ENCODE results near the gene HACD1. TPM values are rescaled to one million over a fixed set of nuclear protein-coding genes. Genes with fewer than 3 reads are reported as not detected.
A peak's percentile ranks its signal among the peaks of the same experiment; 100 is the strongest.

The HACD1 gene
- total and polyA plus RNA-seq, 8 donors = 0.46 to 8.2 (median 3.7) TPM

- Histone ChIP-seq H3K27me3 (no peaks in the 10 kb centered on the region), H3K4me3 (no peak overlapping the region), H3K27ac (no peak overlapping the region), H3K4me1 (peaks cover 0 to 11% (median 3%) of the 10 kb centered on the region in 3 donors), H3K9me3 (no peaks in the 10 kb centered on the region), H3K36me3 (no peaks in the 10 kb centered on the region)
- WGBS, 2 donors = 87 to 92% methylated on average over 3 of the region's 3 CpGs
- no peak for TF ChIP-seq CTCF (IDR thresholded peaks at IDR 0.05)
- ATAC-seq (no peak), DNase-seq (no peak), FAIRE-seq (no peak)
- intact Hi-C loops (cut with DNase I) = no loop called here
These were observed 44.3 kb upstream of the HACD1 start for GRCh38 chr10:17661510-17661909.

GRCh38 chr10:17660921-17661320 lies 43.7 kb upstream of the HACD1 start:
- no peak for ATAC-seq
- intact Hi-C loops (cut with DNase I) = no loop called here
- no peak for TF ChIP-seq CTCF (IDR thresholded peaks at IDR 0.05)
- Histone ChIP-seq H3K27me3 (no peaks in the 10 kb centered on the region), H3K27ac (no peak overlapping the region), H3K9me3 (no peaks in the 10 kb centered on the region), H3K4me3 (no peak overlapping the region), H3K36me3 (no peaks in the 10 kb centered on the region), H3K4me1 (peaks cover 0 to 11% (median 3%) of the 10 kb centered on the region in 3 donors)
- no peak for DNase-seq
- FAIRE-seq = no peak

- WGBS, 2 donors = 91 to 93% methylated on average over 4 of the region's 4 CpGs
- Histone ChIP-seq H3K4me1 (peaks cover 0 to 5% (median 3%) of the 10 kb centered on the region in 3 donors), H3K9me3 (no peaks in the 10 kb centered on the region), H3K36me3 (no peaks in the 10 kb centered on the region), H3K4me3 (no peak overlapping the region), H3K27me3 (no peaks in the 10 kb centered on the region), H3K27ac (no peak overlapping the region)
- DNase-seq (no peak), ATAC-seq (no peak), FAIRE-seq (no peak)
- no peak for TF ChIP-seq CTCF (IDR thresholded peaks at IDR 0.05)
- intact Hi-C loops (cut with DNase I) = no loop called here
These were observed 42.2 kb upstream of the HACD1 start for GRCh38 chr10:17659365-17659764.

- intact Hi-C loops (cut with DNase I) = no loop called here
- Histone ChIP-seq H3K4me1 (peaks cover 0 to 4% (median 0%) of the 10 kb centered on the region in 3 donors), H3K27ac (no peak overlapping the region), H3K4me3 (no peak overlapping the region), H3K27me3 (no peaks in the 10 kb centered on the region), H3K36me3 (no peaks in the 10 kb centered on the region), H3K9me3 (no peaks in the 10 kb centered on the region)
- 77 to 88% methylated on average over 1 of the region's 1 CpG for WGBS, 2 donors
- DNase-seq = no peak
- no peak for FAIRE-seq
- TF ChIP-seq CTCF (IDR thresholded peaks at IDR 0.05) = no peak
- ATAC-seq = no peak
These were observed 39.9 kb upstream of the HACD1 start for GRCh38 chr10:17657103-17657500.

- intact Hi-C loops (cut with DNase I) = no loop called here
- no peaks in the 10 kb centered on the region for H3K27me3 ChIP-seq
- no peak for TF ChIP-seq CTCF (IDR thresholded peaks at IDR 0.05)
- H3K4me1 ChIP-seq = peaks cover 0 to 12% (median 0%) of the 10 kb centered on the region in 3 donors
- H3K36me3 ChIP-seq = no peaks in the 10 kb centered on the region
- no peak for DNase-seq
- no peaks in the 10 kb centered on the region for H3K9me3 ChIP-seq
- peak in 1 of 4 donors; percentile 14 for ATAC-seq
- WGBS, 2 donors = 91 to 93% methylated on average over 5 of the region's 5 CpGs
- no peak for FAIRE-seq
- H3K27ac ChIP-seq = no peak overlapping the region
- H3K4me3 ChIP-seq = no peak overlapping the region
These were observed 38.5 kb upstream of the HACD1 start for GRCh38 chr10:17655567-17656146.

Measured in pancreas (tissue), 10 donors.